OCI-LY3 (cell line): ENCODE measurements around the gene CEP20.
A peak's percentile ranks its signal among the peaks of the same experiment; 100 is the strongest.

Experiments used
- H2AFZ ChIP-seq: fragments of 200-600, 300-600 bp; shearing (Covaris generic); 2 replicates; pipeline ENCODE4 v1.6.0; 2014; ENCODE audit warnings: antibody characterized with exemption, low read depth, low read length
- H3K27ac ChIP-seq: fragments of 200-600, 300-600 bp; sonication (generic); 2 replicates; pipeline ENCODE4 v1.5.1; 2014; ENCODE audit warnings: mild to moderate bottlenecking, low read length, moderate library complexity, mixed read lengths
- H3K27me3 ChIP-seq: fragments of 200-600, 300-600 bp; sonication (generic); 2 replicates; pipeline ENCODE4 v1.6.1; 2014; ENCODE audit warnings: low read depth, low read length, mixed read lengths
- H3K36me3 ChIP-seq: fragments of 200-600, 300-600 bp; sonication (generic); replicated peaks from 2 replicates; pipeline ENCODE3; 2014; ENCODE audit warnings: low read depth, low read length, mixed read lengths
- H3K4me1 ChIP-seq: fragments of 300-600, 200-600 bp; sonication (generic); 2 replicates; pipeline ENCODE4 v1.6.1; 2014; ENCODE audit warnings: low read length, mixed read lengths
- H3K4me2 ChIP-seq: fragments of 200-600, 300-600 bp; sonication (generic); 2 replicates; pipeline ENCODE4 v1.6.1; 2014; ENCODE audit warnings: low read length, mixed read lengths
- H3K4me3 ChIP-seq: fragments of 300-600, 200-600 bp; sonication (generic); 2 replicates; pipeline ENCODE4 v1.5.1; 2014; ENCODE audit warnings: antibody characterized with exemption, mild to moderate bottlenecking, low read length, moderate library complexity
- H3K79me2 ChIP-seq: fragments of 300-600, 200-600 bp; shearing (Covaris generic); 2 replicates; pipeline ENCODE4 v1.6.1; 2014; ENCODE audit warnings: mild to moderate bottlenecking, low read length, mixed read lengths
- H3K9ac ChIP-seq: fragments of 300-600, 200-600 bp; shearing (Covaris generic); 2 replicates; pipeline ENCODE4 v1.6.0; 2014; ENCODE audit warnings: mild to moderate bottlenecking, low read length, moderate library complexity
- H3K9me3 ChIP-seq: fragments of 200-600, 300-600 bp; shearing (Covaris generic); 2 replicates; pipeline ENCODE4 v1.6.1; 2014; ENCODE audit warnings: low read length, mixed read lengths; ENCODE audit not compliant: insufficient read depth
- H4K20me1 ChIP-seq: fragments of 200-600, 300-600 bp; sonication (generic); 2 replicates; pipeline ENCODE4 v1.6.1; 2016; ENCODE audit warnings: low read length, mixed read lengths; ENCODE audit not compliant: insufficient read depth
- EZH2phosphoT487 ChIP-seq: fragments of 200-600 bp; shearing (Covaris generic); IDR thresholded peaks from 2 replicates; pipeline ENCODE4 v1.6.1; 2018; ENCODE audit warnings: antibody characterized with exemption, mixed run types, low read depth
- TF ChIP-seq, protein P1 (sequence below): fragments of 200-600, 300-600 bp; sonication (generic); IDR thresholded peaks from 2 replicates; pipeline ENCODE4 v1.5.1; 2014; ENCODE audit warnings: antibody characterized with exemption, low read length, low read depth

The CEP20 gene

GRCh38 chr16:15903960-15904359 is 15.6 kb upstream of the CEP20 start:
- Histone ChIP-seq H2AFZ (no peak overlapping the region), H3K4me1 (peaks cover 34% of the 10 kb centered on the region)

DNA sequence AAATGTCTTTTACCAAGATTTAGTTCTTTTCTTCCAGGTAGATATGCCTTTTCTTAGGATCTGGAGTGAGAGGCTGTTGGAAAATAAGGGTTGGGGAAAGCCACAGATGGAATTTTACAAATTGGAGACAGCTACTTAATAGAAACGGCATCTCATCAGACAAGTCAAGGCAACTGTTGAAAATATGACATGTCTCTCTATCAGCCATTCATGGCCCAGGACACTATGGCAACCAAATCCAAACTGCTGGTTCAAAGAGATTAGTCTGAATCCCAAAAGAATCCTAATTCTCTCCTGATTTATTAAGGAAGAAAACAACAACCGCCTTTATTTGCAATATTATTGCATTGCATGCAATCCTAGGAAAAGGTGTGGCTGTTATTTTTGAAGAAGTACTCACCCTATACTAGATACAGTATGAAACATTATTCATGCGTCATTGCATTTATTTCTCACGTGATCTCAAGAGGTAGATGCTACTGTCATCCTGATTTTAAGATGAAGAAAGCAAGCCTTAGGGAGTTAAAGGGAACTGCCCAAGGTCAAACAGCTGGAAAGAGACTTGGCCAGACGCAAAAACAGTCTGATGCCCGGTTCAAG is 12.6 kb upstream of the CEP20 start:
- Histone ChIP-seq H3K4me2 (no peak overlapping the region), H3K27me3 (no peaks in the 10 kb centered on the region), H3K9ac (no peak overlapping the region), H4K20me1 (no peaks in the 10 kb centered on the region), H3K4me1 (peaks cover 49% of the 10 kb centered on the region), H3K9me3 (no peaks in the 10 kb centered on the region), H3K36me3 (no peaks in the 10 kb centered on the region), H3K27ac (no peak overlapping the region), H3K4me3 (no peak overlapping the region), H2AFZ (no peak overlapping the region), H3K79me2 (no peaks in the 10 kb centered on the region)
- TF ChIP-seq, protein P1, sequence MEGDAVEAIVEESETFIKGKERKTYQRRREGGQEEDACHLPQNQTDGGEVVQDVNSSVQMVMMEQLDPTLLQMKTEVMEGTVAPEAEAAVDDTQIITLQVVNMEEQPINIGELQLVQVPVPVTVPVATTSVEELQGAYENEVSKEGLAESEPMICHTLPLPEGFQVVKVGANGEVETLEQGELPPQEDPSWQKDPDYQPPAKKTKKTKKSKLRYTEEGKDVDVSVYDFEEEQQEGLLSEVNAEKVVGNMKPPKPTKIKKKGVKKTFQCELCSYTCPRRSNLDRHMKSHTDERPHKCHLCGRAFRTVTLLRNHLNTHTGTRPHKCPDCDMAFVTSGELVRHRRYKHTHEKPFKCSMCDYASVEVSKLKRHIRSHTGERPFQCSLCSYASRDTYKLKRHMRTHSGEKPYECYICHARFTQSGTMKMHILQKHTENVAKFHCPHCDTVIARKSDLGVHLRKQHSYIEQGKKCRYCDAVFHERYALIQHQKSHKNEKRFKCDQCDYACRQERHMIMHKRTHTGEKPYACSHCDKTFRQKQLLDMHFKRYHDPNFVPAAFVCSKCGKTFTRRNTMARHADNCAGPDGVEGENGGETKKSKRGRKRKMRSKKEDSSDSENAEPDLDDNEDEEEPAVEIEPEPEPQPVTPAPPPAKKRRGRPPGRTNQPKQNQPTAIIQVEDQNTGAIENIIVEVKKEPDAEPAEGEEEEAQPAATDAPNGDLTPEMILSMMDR, result no peak
- TF ChIP-seq EZH2phosphoT487, result no peak

More at GRCh38 chr16:15903960-15904359, 15.6 kb upstream of the CEP20 start:
- Histone ChIP-seq H3K27ac (no peak overlapping the region), H3K9me3 (no peaks in the 10 kb centered on the region), H3K4me3 (no peak overlapping the region), H4K20me1 (no peaks in the 10 kb centered on the region), H3K9ac (no peak overlapping the region), H3K4me2 (no peak overlapping the region), H3K36me3 (no peaks in the 10 kb centered on the region), H3K27me3 (no peaks in the 10 kb centered on the region), H3K79me2 (no peaks in the 10 kb centered on the region)
- TF ChIP-seq, protein P1, result no peak
- no peak for TF ChIP-seq EZH2phosphoT487

DNA sequence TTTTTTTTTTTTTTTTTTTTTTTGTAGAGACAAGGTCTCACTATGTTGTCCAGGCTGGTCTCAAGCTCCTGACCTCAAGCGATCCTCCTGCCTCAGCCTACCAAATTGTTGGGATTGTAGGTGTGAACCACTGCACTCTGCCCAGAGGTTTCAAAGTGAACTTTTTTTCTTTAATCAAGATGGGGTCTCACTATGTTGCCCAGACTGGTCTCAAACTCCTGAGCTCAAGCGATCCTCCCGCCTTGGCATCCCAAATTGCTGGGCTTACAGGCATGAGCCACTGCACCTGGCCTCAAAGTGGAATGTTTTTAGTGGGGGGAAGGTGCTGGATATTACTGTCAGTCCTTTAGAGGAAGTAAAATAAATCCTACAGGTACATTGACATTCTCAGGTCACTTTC is 12.0 kb upstream of the CEP20 start:
- Histone ChIP-seq H3K4me1 (peaks cover 49% of the 10 kb centered on the region), H3K9me3 (no peaks in the 10 kb centered on the region), H2AFZ (no peak overlapping the region), H3K79me2 (no peaks in the 10 kb centered on the region), H3K4me3 (no peak overlapping the region), H3K9ac (no peak overlapping the region), H3K27ac (no peak overlapping the region), H4K20me1 (no peaks in the 10 kb centered on the region), H3K36me3 (no peaks in the 10 kb centered on the region), H3K4me2 (no peak overlapping the region), H3K27me3 (no peaks in the 10 kb centered on the region)
- TF ChIP-seq, protein P1, result no peak
- no peak for TF ChIP-seq EZH2phosphoT487

GRCh38 chr16:15899538-15900100 is 11.2 kb upstream of the CEP20 start:
- Histone ChIP-seq H3K9me3 (no peaks in the 10 kb centered on the region), H3K79me2 (no peaks in the 10 kb centered on the region), H3K4me2 (peak overlapping the region; percentile 88), H3K4me3 (peak overlapping the region; percentile 38), H3K27me3 (no peaks in the 10 kb centered on the region), H3K9ac (peak overlapping the region; percentile 36; the same call in 1 of the 2 replicates), H4K20me1 (no peaks in the 10 kb centered on the region), H2AFZ (0 out of 2 replicates have a peak overlapping the region, but pooled peaks have one; percentile 1), H3K36me3 (no peaks in the 10 kb centered on the region), H3K4me1 (peaks cover 49% of the 10 kb centered on the region), H3K27ac (peak overlapping the region; percentile 89)
- TF ChIP-seq, protein P1, result no peak
- no peak for TF ChIP-seq EZH2phosphoT487
